ENCODE measurements around the gene MPHOSPH9. TPM values are rescaled to one million over a fixed set of nuclear protein-coding genes. Genes with fewer than 3 reads are reported as not detected.

Gene MPHOSPH9
- total and polyA plus RNA-seq, 8 donors = 3.3 to 13.4 (median 6.8) TPM

GRCh38 chr12:123237646-123238329 is 4.8 kb upstream of the MPHOSPH9 start:
- no peaks in the 10 kb centered on the region for H3K36me3 ChIP-seq
- DNase-seq (peak in 5 of 6 donors; percentile 35 to 79 (median 57)), ATAC-seq (peak in 2 of 4 donors; percentile 22 to 25), FAIRE-seq (no peak)
- WGBS, 2 donors = 54 to 60% methylated on average over 6 of the region's 6 CpGs
- intact Hi-C loops (cut with DNase I) = loop anchor here in 2 of 3 donors (5.0 to 10.0 kb wide), 5 partner anchors 195 to 373 kb away; partner anchors contain the start of genes ARL6IP4 (in 1 of the 2) and OGFOD2 (in 1 of the 2)
- H3K4me1 ChIP-seq = peaks cover 3 to 11% (median 6%) of the 10 kb centered on the region in 3 donors
- no peak overlapping the region for H3K27ac ChIP-seq
- H3K4me3 ChIP-seq = no peak overlapping the region
- peak; percentile 36 to 64 (median 52) for TF ChIP-seq CTCF (IDR thresholded peaks at IDR 0.05)
- no peaks in the 10 kb centered on the region for H3K9me3 ChIP-seq
- H3K27me3 ChIP-seq = no peaks in the 10 kb centered on the region

DNA sequence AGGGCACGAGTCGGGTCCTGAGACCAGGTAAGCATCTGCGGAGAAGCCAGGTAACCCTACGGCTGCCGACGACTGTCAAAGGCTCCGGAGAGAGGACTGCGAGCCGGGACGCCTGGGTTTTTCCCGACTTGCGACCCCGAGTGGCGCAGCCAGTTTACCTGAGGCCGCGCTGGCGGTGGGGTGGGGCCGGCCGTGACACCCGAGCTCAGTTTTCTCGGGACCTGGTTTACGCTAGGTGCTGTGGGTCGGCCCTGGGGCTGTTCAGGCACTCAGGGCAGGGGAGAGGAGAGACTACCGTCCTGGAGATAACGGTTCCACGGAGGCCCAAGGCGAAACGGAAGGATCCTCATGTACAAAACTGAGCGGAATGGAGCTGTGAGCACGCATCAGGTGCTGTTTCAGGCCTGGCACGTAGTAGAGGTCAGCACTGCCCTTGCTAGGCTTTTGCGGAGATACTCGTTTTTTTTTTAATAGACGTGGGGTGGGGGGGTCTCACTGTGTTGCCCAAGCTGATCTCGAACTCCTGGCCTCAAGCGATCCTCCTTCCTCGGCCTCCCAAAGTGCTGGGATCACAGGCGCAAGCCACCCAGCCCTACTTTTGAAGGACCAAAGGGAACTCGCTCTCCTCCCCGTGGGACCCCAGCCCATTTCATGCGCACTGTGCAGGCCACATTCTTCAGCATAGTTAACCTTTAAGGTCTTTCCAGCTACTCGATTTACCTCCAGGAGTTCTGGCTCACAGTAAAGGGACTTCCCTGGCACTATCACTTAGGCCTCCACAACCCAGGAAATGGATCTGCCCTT is 766 bp upstream of the MPHOSPH9 start:
- Histone ChIP-seq H3K9me3 (no peaks in the 10 kb centered on the region), H3K4me3 (peak overlapping the region; percentile 53 to 88 (median 83)), H3K27me3 (no peaks in the 10 kb centered on the region), H3K36me3 (no peaks in the 10 kb centered on the region), H3K27ac (peak overlapping the region; percentile 76 to 83 (median 80)), H3K4me1 (peaks cover 3 to 15% (median 13%) of the 10 kb centered on the region in 3 donors)
- 3 to 4% methylated on average over 42 of the region's 42 CpGs for WGBS, 2 donors
- no peak for TF ChIP-seq CTCF (IDR thresholded peaks at IDR 0.05)
- intact Hi-C loops (cut with DNase I) = loop anchor here in 2 of 3 donors (10.0 kb wide), 4 partner anchors 199 to 369 kb away; partner anchors contain the start of genes ARL6IP4 (in 1 of the 2) and OGFOD2 (in 1 of the 2)
- ATAC-seq = peak; percentile 8 to 30 (median 18)
- FAIRE-seq = no peak
- DNase-seq = peak in 1 of 6 donors; percentile 19

- TF ChIP-seq CTCF (IDR thresholded peaks at IDR 0.05) = no peak
- H3K9me3 ChIP-seq = no peaks in the 10 kb centered on the region
- DNase-seq (no peak), ATAC-seq (peak; percentile 0 to 8 (median 2)), FAIRE-seq (no peak)
- peak overlapping the region; percentile 78 to 88 (median 83) for H3K4me3 ChIP-seq
- peak overlapping the region; percentile 53 to 81 (median 77) for H3K27ac ChIP-seq
- H3K36me3 ChIP-seq = no peaks in the 10 kb centered on the region
- intact Hi-C loops (cut with DNase I) = loop anchor here in 2 of 3 donors (10.0 kb wide), 4 partner anchors 198 to 368 kb away; partner anchors contain the start of genes ARL6IP4 (in 1 of the 2) and OGFOD2 (in 1 of the 2)
- 0% methylated on average over 15 of the region's 15 CpGs for WGBS, 2 donors
- peaks cover 3 to 15% (median 13%) of the 10 kb centered on the region in 3 donors for H3K4me1 ChIP-seq
- H3K27me3 ChIP-seq = no peaks in the 10 kb centered on the region
Observed at GRCh38 chr12:123232472-123232806, 502 bp downstream of the MPHOSPH9 start.

GRCh38 chr12:123231931-123232330 is 1.0 kb downstream of the MPHOSPH9 start:
- no peak for ATAC-seq
- H3K27ac ChIP-seq = peak overlapping the region in 1 of 4 donors; percentile 53

More at GRCh38 chr12:123231931-123232330, 1.0 kb downstream of the MPHOSPH9 start:
- no peak for TF ChIP-seq CTCF (IDR thresholded peaks at IDR 0.05)
- peaks cover 3 to 15% (median 13%) of the 10 kb centered on the region in 3 donors for H3K4me1 ChIP-seq
- H3K36me3 ChIP-seq = no peaks in the 10 kb centered on the region
- intact Hi-C loops (cut with DNase I) = loop anchor here in 2 of 3 donors (10.0 kb wide), 4 partner anchors 197 to 367 kb away; partner anchors contain the start of genes ARL6IP4 (in 1 of the 2) and OGFOD2 (in 1 of the 2)
- no peak for FAIRE-seq
- no peaks in the 10 kb centered on the region for H3K27me3 ChIP-seq
- DNase-seq = no peak
- WGBS, 2 donors = 19 to 21% methylated on average over 5 of the region's 5 CpGs
- H3K4me3 ChIP-seq = peak overlapping the region in 3 of 4 donors; percentile 82 to 88 (median 84)
- H3K9me3 ChIP-seq = no peaks in the 10 kb centered on the region

All from pancreas (tissue), 10 donors.